Measurements from ENCODE around the gene HMHB1. TPM values are rescaled to one million over a fixed set of nuclear protein-coding genes. Genes with fewer than 3 reads are reported as not detected.

Gene HMHB1
- polyA plus RNA-seq, 1 donor from 2014 or later = not detected

DNA sequence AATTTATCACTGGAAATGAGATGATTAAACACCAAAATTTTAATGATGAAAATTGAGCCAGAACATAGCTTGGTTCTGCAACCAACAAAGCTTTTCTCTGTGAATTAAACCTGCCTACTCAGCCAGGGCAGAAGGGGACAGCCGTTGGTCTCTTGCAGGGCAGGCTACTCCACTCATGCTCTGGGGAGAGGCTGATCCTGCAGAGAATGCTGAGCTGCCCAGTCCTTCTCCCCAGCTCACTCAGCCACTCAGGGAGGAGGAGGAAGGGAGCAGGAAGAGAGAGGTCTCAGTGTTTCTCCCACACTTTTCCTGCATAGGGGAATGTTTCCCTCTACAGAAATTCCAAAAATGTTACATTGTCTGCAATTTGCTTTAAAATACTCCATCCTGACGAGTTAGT, 40.4 kb upstream of the HMHB1 start:
- Histone ChIP-seq H3K9ac (ENCODE audit: low read length) (no peak overlapping the region), H4K20me1 (ENCODE audit: insufficient read depth) (no peaks in the 10 kb centered on the region), H3K4me3 (ENCODE audit: low read length) (no peak overlapping the region), H2AFZ (ENCODE audit: low read depth, low read length) (no peak overlapping the region), H3K27me3 (ENCODE audit: insufficient read depth, low read depth, low read length) (no peaks in the 10 kb centered on the region), H3K9me3 (ENCODE audit: low read length) (no peaks in the 10 kb centered on the region), H3F3A (ENCODE audit: insufficient read depth, low read length, poor library complexity, severe bottlenecking) (no peaks in the 10 kb centered on the region), H3K79me2 (replicated peaks; ENCODE audit: insufficient read depth, low read length) (no peaks in the 10 kb centered on the region), H3K4me2 (ENCODE audit: low read length) (no peak overlapping the region), H3K27ac (ENCODE audit: low read length) (no peak overlapping the region), H3K36me3 (ENCODE audit: insufficient read depth, low read length) (no peaks in the 10 kb centered on the region), H3K9me2 (ENCODE audit: insufficient read depth, low read length) (no peaks in the 10 kb centered on the region)
- no peak for TF ChIP-seq EP300 (conservative IDR thresholded peaks at IDR 0.05; ENCODE audit: poor library complexity, severe bottlenecking)
- TF ChIP-seq, protein P1, sequence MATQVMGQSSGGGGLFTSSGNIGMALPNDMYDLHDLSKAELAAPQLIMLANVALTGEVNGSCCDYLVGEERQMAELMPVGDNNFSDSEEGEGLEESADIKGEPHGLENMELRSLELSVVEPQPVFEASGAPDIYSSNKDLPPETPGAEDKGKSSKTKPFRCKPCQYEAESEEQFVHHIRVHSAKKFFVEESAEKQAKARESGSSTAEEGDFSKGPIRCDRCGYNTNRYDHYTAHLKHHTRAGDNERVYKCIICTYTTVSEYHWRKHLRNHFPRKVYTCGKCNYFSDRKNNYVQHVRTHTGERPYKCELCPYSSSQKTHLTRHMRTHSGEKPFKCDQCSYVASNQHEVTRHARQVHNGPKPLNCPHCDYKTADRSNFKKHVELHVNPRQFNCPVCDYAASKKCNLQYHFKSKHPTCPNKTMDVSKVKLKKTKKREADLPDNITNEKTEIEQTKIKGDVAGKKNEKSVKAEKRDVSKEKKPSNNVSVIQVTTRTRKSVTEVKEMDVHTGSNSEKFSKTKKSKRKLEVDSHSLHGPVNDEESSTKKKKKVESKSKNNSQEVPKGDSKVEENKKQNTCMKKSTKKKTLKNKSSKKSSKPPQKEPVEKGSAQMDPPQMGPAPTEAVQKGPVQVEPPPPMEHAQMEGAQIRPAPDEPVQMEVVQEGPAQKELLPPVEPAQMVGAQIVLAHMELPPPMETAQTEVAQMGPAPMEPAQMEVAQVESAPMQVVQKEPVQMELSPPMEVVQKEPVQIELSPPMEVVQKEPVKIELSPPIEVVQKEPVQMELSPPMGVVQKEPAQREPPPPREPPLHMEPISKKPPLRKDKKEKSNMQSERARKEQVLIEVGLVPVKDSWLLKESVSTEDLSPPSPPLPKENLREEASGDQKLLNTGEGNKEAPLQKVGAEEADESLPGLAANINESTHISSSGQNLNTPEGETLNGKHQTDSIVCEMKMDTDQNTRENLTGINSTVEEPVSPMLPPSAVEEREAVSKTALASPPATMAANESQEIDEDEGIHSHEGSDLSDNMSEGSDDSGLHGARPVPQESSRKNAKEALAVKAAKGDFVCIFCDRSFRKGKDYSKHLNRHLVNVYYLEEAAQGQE (IDR thresholded peaks at IDR 0.05; ENCODE audit: borderline replicate concordance) = no peak
- TF ChIP-seq POLR2AphosphoS5 (IDR thresholded peaks at IDR 0.05) = no peak
- TF ChIP-seq SMC3 (conservative IDR thresholded peaks at IDR 0.05; ENCODE audit: poor library complexity) = no peak
- TF ChIP-seq MXI1 (conservative IDR thresholded peaks at IDR 0.05; ENCODE audit: poor library complexity, severe bottlenecking) = no peak
- TF ChIP-seq CTCF (IDR thresholded peaks at IDR 0.05; ENCODE audit: poor library complexity, severe bottlenecking) = no peak
- TF ChIP-seq TAF1 (IDR thresholded peaks at IDR 0.05; ENCODE audit: low read depth) = no peak
- no peak for TF ChIP-seq EZH2 (IDR thresholded peaks at IDR 0.05; ENCODE audit: borderline replicate concordance, insufficient read depth, low read length, poor library complexity, severe bottlenecking)
- TF ChIP-seq RAD21 (conservative IDR thresholded peaks at IDR 0.05) = no peak

GRCh38 chr5:143772621-143773020, 39.3 kb upstream of the HMHB1 start:
- Histone ChIP-seq H2AFZ (ENCODE audit: low read depth, low read length) (no peak overlapping the region), H3K79me2 (replicated peaks; ENCODE audit: insufficient read depth, low read length) (no peaks in the 10 kb centered on the region), H3K27me3 (ENCODE audit: insufficient read depth, low read depth, low read length) (no peaks in the 10 kb centered on the region), H3K9ac (ENCODE audit: low read length) (no peak overlapping the region), H3F3A (ENCODE audit: insufficient read depth, low read length, poor library complexity, severe bottlenecking) (no peaks in the 10 kb centered on the region), H3K9me3 (ENCODE audit: low read length) (no peaks in the 10 kb centered on the region), H3K4me3 (ENCODE audit: low read length) (no peak overlapping the region), H3K4me2 (ENCODE audit: low read length) (no peak overlapping the region), H3K27ac (ENCODE audit: low read length) (no peak overlapping the region), H4K20me1 (ENCODE audit: insufficient read depth) (no peaks in the 10 kb centered on the region), H3K9me2 (ENCODE audit: insufficient read depth, low read length) (no peaks in the 10 kb centered on the region), H3K36me3 (ENCODE audit: insufficient read depth, low read length) (no peaks in the 10 kb centered on the region)
- TF ChIP-seq MXI1 (conservative IDR thresholded peaks at IDR 0.05; ENCODE audit: poor library complexity, severe bottlenecking) (no peak), EZH2 (IDR thresholded peaks at IDR 0.05; ENCODE audit: borderline replicate concordance, insufficient read depth, low read length, poor library complexity, severe bottlenecking) (no peak), POLR2AphosphoS5 (IDR thresholded peaks at IDR 0.05) (no peak), TAF1 (IDR thresholded peaks at IDR 0.05; ENCODE audit: low read depth) (no peak), CTCF (IDR thresholded peaks at IDR 0.05; ENCODE audit: poor library complexity, severe bottlenecking) (no peak), EP300 (conservative IDR thresholded peaks at IDR 0.05; ENCODE audit: poor library complexity, severe bottlenecking) (no peak), SMC3 (conservative IDR thresholded peaks at IDR 0.05; ENCODE audit: poor library complexity) (no peak), RAD21 (conservative IDR thresholded peaks at IDR 0.05) (no peak)
- TF ChIP-seq, protein P1 (IDR thresholded peaks at IDR 0.05; ENCODE audit: borderline replicate concordance) = no peak
